HepG2 (cell line): ENCODE data around the gene TOP2A. TPM values are rescaled to one million over a fixed set of nuclear protein-coding genes. Genes with fewer than 3 reads are reported as not detected.

Experiments used
- ATF4 ChIP-seq, 2 experiments: fragments of 450-650 bp in 1 of 2; sonication (generic) in 1 of 2; formaldehyde crosslinking; IDR thresholded peaks; 2 replicates each; pipeline versions ENCODE4 v1.5.0 to v1.8.0; 2020 to 2022; ENCODE audit warnings: mild to moderate bottlenecking in 1 of 2, missing genetic modification reagents in 1 of 2
- MED13 ChIP-seq: sonication (generic); formaldehyde crosslinking; IDR thresholded peaks from 2 replicates; pipeline ENCODE4 v1.5.0; 2020; ENCODE audit warnings: missing genetic modification reagents
- MTF1 ChIP-seq: sonication (generic); formaldehyde crosslinking; IDR thresholded peaks from 2 replicates; pipeline ENCODE4 v1.5.0; 2020; ENCODE audit warnings: missing genetic modification reagents
- ZBTB38 ChIP-seq: sonication (generic); formaldehyde crosslinking; IDR thresholded peaks from 2 replicates; pipeline ENCODE4 v1.5.1; 2020; ENCODE audit warnings: mild to moderate bottlenecking, missing genetic modification reagents
- ZNF354B ChIP-seq: sonication (generic); formaldehyde crosslinking; IDR thresholded peaks from 2 replicates; pipeline ENCODE4 v1.8.0; 2022; ENCODE audit warnings: mild to moderate bottlenecking, missing genetic modification reagents
- ZNF646 ChIP-seq: sonication (generic); formaldehyde crosslinking; IDR thresholded peaks from 2 replicates; pipeline ENCODE4 v1.9.0; 2021; ENCODE audit warnings: mild to moderate bottlenecking, missing genetic modification reagents
- ZNF782 ChIP-seq: sonication (generic); formaldehyde crosslinking; IDR thresholded peaks from 2 replicates; pipeline ENCODE4 v1.4.0; 2020; ENCODE audit warnings: missing genetic modification reagents, mild to moderate bottlenecking, borderline replicate concordance
- ZNF850 ChIP-seq: sonication (generic); formaldehyde crosslinking; conservative IDR thresholded peaks from 2 replicates; pipeline ENCODE4 v1.9.0; 2021; ENCODE audit warnings: mild to moderate bottlenecking, missing genetic modification reagents
- polyA plus RNA-seq, 8 experiments: library from polyadenylated mRNA; depleted of rRNA in 3 of 8; stranded (reverse) in 7 of 8; unstranded in 1 of 8; fragments of >200 nt; fragmentation: Illumina TruSeq in 4 of 8; extraction: Trizol in 4 of 8; gene quantifications; 2 replicates each; pipeline versions ENCODE4 v1.2.1 to v1.2.3, GENCODE V29; 2011 to 2016; ENCODE audit warnings: low read depth in 4 of 8, missing spikeins in 1 of 8, mixed read lengths in 1 of 8; ENCODE audit not compliant: insufficient read depth in 1 of 8
- total RNA-seq, 5 experiments: library from RNA; depleted of rRNA; stranded (reverse); fragments of >200 nt; fragmentation: Illumina TruSeq; extraction: Trizol; gene quantifications; 2 replicates each; pipeline ENCODE4 v1.2.3, GENCODE V29; 2016; ENCODE audit warnings: low read depth in 1 of 5
- TF ChIP-seq, protein P1 (sequence below): sonication (generic); formaldehyde crosslinking; conservative IDR thresholded peaks from 2 replicates; pipeline ENCODE4 v1.4.0; 2020; ENCODE audit warnings: mild to moderate bottlenecking, missing genetic modification reagents, moderate library complexity
- TF ChIP-seq, protein P2 (sequence below): sonication (generic); formaldehyde crosslinking; IDR thresholded peaks from 2 replicates; pipeline ENCODE4 v1.4.0; 2020; ENCODE audit warnings: missing genetic modification reagents
- TF ChIP-seq, protein P3 (sequence below): sonication (generic); formaldehyde crosslinking; IDR thresholded peaks from 2 replicates; pipeline ENCODE4 v1.4.0; 2020; ENCODE audit warnings: missing genetic modification reagents, borderline replicate concordance
- TF ChIP-seq, protein P4 (sequence below): sonication (generic); formaldehyde crosslinking; IDR thresholded peaks from 2 replicates; pipeline ENCODE4 v1.4.0; 2020; ENCODE audit warnings: missing genetic modification reagents

Gene TOP2A
- total and polyA plus RNA-seq, 2 of the 13 experiments (the other 11 are each of a cell fraction or from before 2014, with no cell fraction given) = 108 to 327 TPM

DNA sequence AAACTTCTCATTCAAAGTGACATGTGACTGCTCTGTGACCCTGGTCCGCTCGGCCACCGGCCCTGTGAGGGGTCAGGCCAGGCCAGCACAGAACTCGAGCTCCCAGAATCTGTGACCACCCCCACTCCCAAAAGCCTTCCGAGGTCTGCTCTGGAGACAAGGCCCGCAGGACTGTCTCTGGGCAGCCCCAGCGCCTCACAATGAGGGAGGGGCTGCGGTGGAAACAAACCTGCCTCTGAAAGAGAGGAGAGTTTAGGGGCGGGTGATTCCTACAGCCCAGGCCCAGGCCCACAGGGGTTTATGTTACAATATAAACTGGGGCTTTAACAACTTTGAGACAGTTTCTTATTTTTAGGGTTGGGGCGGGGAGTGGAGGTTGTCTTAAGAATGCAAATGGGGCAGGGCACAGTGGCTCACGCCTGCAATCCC is 45.4 kb upstream of the TOP2A start (continued):
- no peak for TF ChIP-seq ZNF646 (CRISPR knock-in tag)
- no peak for TF ChIP-seq ZNF782 (CRISPR knock-in tag)
- no peak for TF ChIP-seq ZNF850 (CRISPR knock-in tag)
- TF ChIP-seq, protein P1, sequence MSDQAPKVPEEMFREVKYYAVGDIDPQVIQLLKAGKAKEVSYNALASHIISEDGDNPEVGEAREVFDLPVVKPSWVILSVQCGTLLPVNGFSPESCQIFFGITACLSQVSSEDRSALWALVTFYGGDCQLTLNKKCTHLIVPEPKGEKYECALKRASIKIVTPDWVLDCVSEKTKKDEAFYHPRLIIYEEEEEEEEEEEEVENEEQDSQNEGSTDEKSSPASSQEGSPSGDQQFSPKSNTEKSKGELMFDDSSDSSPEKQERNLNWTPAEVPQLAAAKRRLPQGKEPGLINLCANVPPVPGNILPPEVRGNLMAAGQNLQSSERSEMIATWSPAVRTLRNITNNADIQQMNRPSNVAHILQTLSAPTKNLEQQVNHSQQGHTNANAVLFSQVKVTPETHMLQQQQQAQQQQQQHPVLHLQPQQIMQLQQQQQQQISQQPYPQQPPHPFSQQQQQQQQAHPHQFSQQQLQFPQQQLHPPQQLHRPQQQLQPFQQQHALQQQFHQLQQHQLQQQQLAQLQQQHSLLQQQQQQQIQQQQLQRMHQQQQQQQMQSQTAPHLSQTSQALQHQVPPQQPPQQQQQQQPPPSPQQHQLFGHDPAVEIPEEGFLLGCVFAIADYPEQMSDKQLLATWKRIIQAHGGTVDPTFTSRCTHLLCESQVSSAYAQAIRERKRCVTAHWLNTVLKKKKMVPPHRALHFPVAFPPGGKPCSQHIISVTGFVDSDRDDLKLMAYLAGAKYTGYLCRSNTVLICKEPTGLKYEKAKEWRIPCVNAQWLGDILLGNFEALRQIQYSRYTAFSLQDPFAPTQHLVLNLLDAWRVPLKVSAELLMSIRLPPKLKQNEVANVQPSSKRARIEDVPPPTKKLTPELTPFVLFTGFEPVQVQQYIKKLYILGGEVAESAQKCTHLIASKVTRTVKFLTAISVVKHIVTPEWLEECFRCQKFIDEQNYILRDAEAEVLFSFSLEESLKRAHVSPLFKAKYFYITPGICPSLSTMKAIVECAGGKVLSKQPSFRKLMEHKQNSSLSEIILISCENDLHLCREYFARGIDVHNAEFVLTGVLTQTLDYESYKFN = peak; percentile 47; the same call in 1 of the 2 replicates
- TF ChIP-seq MTF1 (CRISPR knock-in tag) = no peak
- no peak for TF ChIP-seq ZBTB38 (CRISPR knock-in tag)
- TF ChIP-seq MED13 = no peak
- TF ChIP-seq, protein P2, sequence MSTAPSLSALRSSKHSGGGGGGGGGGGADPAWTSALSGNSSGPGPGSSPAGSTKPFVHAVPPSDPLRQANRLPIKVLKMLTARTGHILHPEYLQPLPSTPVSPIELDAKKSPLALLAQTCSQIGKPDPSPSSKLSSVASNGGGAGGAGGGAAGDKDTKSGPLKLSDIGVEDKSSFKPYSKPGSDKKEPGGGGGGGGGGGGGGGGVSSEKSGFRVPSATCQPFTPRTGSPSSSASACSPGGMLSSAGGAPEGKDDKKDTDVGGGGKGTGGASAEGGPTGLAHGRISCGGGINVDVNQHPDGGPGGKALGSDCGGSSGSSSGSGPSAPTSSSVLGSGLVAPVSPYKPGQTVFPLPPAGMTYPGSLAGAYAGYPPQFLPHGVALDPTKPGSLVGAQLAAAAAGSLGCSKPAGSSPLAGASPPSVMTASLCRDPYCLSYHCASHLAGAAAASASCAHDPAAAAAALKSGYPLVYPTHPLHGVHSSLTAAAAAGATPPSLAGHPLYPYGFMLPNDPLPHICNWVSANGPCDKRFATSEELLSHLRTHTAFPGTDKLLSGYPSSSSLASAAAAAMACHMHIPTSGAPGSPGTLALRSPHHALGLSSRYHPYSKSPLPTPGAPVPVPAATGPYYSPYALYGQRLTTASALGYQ (CRISPR knock-in tag) = no peak
- TF ChIP-seq ATF4 (CRISPR knock-in tag; IDR thresholded peaks at IDR 0.05) = no peak
- TF ChIP-seq, protein P3, sequence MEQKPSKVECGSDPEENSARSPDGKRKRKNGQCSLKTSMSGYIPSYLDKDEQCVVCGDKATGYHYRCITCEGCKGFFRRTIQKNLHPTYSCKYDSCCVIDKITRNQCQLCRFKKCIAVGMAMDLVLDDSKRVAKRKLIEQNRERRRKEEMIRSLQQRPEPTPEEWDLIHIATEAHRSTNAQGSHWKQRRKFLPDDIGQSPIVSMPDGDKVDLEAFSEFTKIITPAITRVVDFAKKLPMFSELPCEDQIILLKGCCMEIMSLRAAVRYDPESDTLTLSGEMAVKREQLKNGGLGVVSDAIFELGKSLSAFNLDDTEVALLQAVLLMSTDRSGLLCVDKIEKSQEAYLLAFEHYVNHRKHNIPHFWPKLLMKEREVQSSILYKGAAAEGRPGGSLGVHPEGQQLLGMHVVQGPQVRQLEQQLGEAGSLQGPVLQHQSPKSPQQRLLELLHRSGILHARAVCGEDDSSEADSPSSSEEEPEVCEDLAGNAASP (CRISPR knock-in tag) = peak; percentile 90; the same call in 1 of the 2 replicates
- TF ChIP-seq, protein P4, sequence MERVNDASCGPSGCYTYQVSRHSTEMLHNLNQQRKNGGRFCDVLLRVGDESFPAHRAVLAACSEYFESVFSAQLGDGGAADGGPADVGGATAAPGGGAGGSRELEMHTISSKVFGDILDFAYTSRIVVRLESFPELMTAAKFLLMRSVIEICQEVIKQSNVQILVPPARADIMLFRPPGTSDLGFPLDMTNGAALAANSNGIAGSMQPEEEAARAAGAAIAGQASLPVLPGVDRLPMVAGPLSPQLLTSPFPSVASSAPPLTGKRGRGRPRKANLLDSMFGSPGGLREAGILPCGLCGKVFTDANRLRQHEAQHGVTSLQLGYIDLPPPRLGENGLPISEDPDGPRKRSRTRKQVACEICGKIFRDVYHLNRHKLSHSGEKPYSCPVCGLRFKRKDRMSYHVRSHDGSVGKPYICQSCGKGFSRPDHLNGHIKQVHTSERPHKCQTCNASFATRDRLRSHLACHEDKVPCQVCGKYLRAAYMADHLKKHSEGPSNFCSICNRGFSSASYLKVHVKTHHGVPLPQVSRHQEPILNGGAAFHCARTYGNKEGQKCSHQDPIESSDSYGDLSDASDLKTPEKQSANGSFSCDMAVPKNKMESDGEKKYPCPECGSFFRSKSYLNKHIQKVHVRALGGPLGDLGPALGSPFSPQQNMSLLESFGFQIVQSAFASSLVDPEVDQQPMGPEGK (CRISPR knock-in tag) = peak; percentile 15; the same call in 1 of the 2 replicates
- TF ChIP-seq ZNF354B (CRISPR knock-in tag) = no peak
